ENCODE results near the gene CAMTA1.

Gene CAMTA1

GRCh38 chr1:7284839-7285435 is 499.7 kb downstream of the CAMTA1 start:
- DNase-seq (ENCODE audit: low spot score): no peak

- DNase-seq (ENCODE audit: low spot score): no peak
Observed at GRCh38 chr1:7285856-7286454, 500.7 kb downstream of the CAMTA1 start.

DNA sequence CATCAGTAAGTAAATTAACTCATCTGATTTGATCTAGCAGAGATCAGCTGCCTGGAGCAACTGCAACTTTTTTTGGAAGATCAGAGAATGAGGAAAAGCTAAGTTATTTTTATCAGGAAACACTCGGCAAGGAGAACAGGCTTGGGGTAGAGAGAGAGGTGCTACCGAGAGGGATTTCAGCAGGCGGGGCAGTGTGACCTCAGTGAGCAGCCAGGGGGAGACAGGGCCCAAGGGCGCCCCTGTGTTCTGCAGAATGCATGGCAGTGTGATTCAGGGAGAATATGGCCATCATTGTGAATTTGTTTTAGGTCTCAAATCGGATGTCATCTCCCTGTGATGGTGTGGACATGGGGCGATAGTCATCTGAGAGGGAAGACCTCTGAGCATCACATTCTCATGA is 501.8 kb downstream of the CAMTA1 start:
- no peak for DNase-seq (ENCODE audit: low spot score)

DNA sequence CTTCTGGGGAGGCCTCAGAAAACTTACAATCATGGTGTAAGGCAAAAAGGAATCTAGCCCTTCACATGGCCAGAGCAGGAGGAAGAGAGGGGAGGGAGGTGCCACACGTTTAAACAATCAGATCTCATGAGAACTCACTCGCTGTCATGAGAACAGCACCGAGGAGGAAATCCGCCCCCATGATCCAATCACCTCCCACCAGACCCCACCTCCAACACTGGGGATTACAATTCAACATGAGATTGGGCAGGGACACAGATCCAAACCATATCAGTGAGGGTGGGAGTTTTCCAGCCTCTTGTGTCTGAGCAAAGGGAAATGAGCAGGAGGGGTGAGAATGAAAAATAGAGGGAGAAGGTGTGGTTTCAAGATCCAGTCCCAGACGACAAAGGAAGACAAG is 503.7 kb downstream of the CAMTA1 start:
- DNase-seq (ENCODE audit: low spot score): no peak

DNA sequence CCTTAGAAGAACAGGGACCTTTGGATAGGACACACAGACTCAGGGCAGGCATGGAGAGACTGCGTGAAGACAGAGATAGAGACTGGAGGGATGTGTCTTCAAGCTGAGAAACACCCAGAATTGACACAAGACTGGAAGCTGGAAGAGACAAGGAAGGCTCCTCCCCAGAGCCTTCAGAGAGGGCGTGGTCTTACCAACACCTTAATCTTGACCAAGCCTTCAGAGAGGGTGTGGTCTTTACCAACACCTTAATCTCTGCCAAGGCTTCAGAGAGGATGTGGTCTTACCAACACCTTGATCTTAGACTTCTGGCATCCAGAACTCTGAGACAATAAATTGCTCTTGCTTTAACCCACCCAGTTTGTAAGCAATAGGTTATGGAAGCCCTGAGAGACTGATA is 504.4 kb downstream of the CAMTA1 start:
- DNase-seq (ENCODE audit: low spot score): no peak

DNA sequence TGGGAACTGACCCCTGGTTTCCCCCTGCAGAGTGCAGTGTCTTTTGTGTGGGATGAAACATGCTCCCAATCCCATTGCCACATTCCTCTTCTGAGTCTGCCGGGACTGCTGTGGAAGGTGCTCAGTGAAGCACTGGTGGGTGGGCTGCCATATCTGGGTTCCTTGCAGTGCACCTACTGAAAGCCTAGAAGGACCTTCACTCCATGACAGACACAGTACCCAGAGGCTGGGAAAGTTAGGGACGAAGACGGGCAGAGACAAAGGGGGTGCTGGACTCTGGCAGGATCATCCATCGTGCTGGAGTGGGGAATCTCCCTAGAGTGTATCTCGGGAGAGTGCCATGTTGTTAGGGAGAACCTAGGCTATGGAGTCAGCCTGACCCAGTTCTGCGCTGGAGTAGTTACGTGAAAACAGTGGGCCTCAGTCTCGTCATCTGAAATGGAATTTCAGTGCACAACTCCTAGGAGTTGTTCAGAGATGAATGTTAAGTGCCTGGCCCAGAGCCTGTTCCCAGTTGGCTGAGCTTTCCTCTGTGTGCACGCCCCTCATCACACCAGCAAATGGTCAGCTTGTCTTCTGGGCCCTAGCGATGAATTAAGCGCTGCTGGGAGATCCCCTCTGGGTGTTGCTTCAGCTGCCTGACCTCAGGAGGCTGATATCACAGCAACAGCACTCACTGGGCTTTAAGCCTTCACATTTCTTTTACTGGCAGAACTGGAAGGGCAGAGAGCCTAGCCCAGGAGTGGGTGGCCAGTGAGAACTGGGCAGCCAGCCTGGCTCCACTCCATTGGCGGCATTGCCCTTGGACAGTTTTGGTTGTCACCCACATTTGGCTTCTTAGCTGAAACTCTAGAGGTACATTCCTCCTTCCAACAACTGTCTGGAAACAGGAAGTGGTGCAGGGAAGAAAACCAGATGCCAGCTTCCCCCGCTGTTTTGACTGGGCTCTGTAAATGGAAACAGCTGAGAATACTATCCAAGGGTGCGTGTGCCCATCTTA is 506.0 kb downstream of the CAMTA1 start:
- no peak for DNase-seq (ENCODE audit: low spot score)

- no peak for DNase-seq (ENCODE audit: low spot score)
Observed at GRCh38 chr1:7292036-7292681, 506.9 kb downstream of the CAMTA1 start.

GRCh38 chr1:7292714-7293419 is 507.6 kb downstream of the CAMTA1 start:
- no peak for DNase-seq (ENCODE audit: low spot score)

- DNase-seq (ENCODE audit: low spot score): no peak
Observed at GRCh38 chr1:7293702-7294629, 508.7 kb downstream of the CAMTA1 start.

- DNase-seq (ENCODE audit: low spot score): no peak
Observed at GRCh38 chr1:7294636-7295035, 509.4 kb downstream of the CAMTA1 start.

GRCh38 chr1:7295946-7296345 is 510.7 kb downstream of the CAMTA1 start:
- DNase-seq (ENCODE audit: low spot score): no peak

DNA sequence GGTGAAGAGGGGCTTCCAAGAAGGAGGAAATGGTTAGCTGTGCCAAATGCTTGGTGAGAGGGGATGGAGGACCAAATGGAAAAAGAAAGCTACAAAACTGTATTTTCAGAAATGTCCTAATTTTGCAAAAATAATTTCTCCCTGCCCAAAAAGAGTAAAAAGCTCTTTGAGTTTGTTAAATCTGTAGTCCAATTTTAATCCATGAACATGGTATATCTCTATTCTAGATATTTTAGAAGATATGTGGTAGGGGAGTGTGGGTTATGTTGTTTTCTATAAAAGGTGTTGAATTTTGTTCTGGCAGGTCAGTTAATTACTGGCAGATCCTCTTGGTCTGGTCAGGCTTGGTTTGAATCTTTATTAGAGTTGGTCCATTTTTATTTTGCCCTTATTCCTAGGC is 511.7 kb downstream of the CAMTA1 start:
- DNase-seq (ENCODE audit: low spot score): no peak

- no peak for DNase-seq (ENCODE audit: low spot score)
Observed at GRCh38 chr1:7298145-7298544, 512.9 kb downstream of the CAMTA1 start.

DNA sequence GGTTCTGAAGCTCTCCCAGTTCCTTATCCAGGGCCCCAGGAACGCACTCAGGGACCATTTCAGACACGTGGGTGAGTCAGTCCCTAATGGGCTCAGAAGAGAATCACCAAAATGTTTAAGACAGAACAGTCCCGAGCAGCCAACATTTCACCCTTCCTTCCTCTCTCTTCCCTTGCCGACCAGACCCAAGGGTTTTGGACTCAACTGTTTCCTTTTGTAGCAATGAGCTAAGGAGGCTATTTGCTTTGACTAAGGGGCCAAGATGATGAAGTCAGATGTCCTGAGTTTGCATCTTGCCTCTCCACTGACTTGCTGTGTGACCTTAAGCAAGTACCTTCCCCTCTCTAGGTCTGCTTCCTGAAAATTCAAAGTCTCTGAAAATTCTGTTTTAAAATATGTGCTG is 513.5 kb downstream of the CAMTA1 start:
- DNase-seq (ENCODE audit: low spot score): no peak

DNA sequence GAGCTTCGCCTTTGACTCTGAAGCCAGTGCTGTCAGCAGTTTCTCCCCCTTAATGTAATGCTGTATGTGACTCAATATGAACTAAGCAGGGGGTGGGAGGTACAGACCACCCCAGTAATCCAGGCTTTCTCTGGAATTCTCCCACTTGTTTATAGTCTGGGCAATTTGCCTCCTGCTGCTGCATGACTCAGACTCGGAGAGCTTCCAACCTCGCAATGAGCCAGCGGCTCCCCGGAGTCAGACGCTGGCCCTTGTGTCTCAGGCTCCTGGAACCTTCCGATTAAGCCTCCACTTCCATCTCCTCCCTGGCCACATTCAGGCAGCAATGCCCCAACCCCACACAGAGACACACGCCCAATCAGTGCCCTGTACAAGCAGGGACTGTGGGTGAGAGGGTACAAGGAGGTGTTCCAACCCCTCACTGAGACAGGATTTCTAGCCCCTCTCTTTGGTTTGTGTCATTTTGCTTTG is 514.1 kb downstream of the CAMTA1 start:
- peak; percentile 80 for DNase-seq (ENCODE audit: low spot score)

DNA sequence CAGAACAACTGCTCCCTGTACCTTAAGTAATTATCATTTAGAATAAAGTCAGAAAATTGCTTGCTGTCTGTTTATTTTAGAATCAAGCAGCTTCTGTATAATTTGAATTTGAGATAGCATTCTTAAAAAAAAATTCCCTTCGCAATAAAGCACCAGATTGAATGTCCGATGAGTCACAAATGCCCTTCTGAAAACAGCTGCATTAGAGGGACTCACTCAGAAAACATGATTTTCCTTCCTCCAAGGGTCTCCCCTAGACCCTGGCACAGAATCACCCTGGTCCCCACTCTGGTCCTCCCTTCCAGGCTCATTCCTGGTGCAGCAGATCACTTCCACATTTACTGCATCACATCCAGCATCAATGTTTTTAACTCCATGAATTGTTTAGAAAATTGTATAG is 514.7 kb downstream of the CAMTA1 start:
- DNase-seq (ENCODE audit: low spot score): no peak

DNA sequence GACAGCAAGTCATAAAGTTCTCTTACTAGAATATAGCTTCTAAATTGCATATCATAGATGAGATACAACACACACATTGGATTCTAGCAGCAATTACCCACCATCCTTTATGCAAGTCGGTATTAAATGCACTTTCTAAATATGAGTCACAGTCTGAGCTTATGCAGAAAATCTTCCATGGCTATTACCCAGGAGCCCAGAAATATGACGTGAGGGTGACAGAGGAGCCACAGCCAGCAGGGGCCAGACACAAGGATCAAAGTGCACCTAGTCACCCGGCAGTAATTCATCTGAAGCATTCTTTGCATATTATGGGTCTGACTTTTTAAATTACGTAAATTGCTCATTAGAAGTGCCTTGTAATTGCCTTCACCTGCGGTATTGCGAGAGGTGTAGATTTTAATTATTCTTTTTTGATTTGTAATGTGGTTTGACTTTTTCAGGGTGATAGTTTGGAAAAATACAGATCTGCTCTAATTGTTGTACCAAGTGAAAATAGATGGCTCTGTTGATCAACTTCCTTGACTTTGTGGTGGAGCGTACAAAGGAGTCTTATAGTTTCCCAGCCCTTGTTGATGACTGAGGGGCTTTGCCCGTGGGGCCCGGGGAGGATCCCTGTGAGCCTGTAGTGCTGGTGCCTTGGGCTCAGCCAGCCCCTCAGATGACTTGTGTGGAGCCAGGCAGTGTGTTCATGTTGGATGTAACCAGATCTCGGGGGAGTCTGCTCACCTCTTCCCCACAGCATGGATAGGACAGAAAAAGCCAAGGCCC is 515.8 kb downstream of the CAMTA1 start:
- no peak for DNase-seq (ENCODE audit: low spot score)

DNA sequence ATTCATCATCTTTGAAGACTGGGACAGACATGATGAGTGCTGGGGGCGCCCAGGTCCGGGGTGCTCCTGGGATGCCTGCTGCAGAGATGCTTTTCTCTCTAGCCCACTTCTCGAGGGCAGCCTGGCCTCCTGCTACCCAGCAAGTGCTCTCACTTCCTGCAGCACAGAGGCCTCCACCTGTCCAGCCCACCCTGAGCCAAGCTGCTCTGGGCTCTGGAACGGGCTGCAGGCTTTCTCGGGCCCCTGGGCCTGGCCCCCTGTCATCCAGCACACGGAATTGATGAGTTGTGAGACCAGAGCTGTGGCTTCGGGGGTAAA is 516.4 kb downstream of the CAMTA1 start:
- DNase-seq (ENCODE audit: low spot score): no peak

GRCh38 chr1:7302126-7302525 is 516.9 kb downstream of the CAMTA1 start:
- DNase-seq (ENCODE audit: low spot score): no peak

- DNase-seq (ENCODE audit: low spot score): no peak
Observed at GRCh38 chr1:7302873-7303272, 517.6 kb downstream of the CAMTA1 start.

Data from left forelimb (tissue), 1 donor.